B cell (primary cell): ENCODE results near the gene PDLIM5. TPM values are rescaled to one million over a fixed set of nuclear protein-coding genes. Genes with fewer than 3 reads are reported as not detected.

ENCODE experiments used
- ATAC-seq: fragments of 200-7000 bp; cut with Tn5 transposase; one replicate; pipeline ENCODE4 v1.10.0; 2021; ENCODE audit warnings: low read depth, mild to moderate bottlenecking, moderate number of reproducible peaks, moderate library complexity
- CTCF ChIA-PET: fragments of 350-600 bp; sonication (Branson Sonifier 250); formaldehyde crosslinking; loops from one replicate; lab custom pipeline; 2021; ENCODE audit warnings: antibody characterized with exemption, inconsistent platforms; lab: Charles Lee
- POLR2A ChIA-PET: fragments of 350-600 bp; sonication (Branson Sonifier 250); formaldehyde crosslinking; loops from one replicate; lab custom pipeline; 2021; ENCODE audit warnings: antibody characterized with exemption; lab: Charles Lee
- DNase-seq: peaks from one replicate; pipeline ENCODE4 v3.0.0; 2013
- H2AFZ ChIP-seq: 2 replicates; pipeline ENCODE4 v1.6.1; 2012; ENCODE audit warnings: mild to moderate bottlenecking, low read depth, low read length; ENCODE audit not compliant: insufficient read depth, poor library complexity, severe bottlenecking
- H3K27ac ChIP-seq, 2 donors: 1 replicate in 1 of 2; 2 replicates in 1 of 2; pipeline ENCODE4 v1.5.1; 2012 to 2013; ENCODE audit warnings: low read length in 2 of 2, mild to moderate bottlenecking in 2 of 2, moderate library complexity in 1 of 2
- H3K27me3 ChIP-seq, 4 experiments: fragments of 200-600 bp in 1 of 4; sonication (generic) in 1 of 4; replicated peaks in 1 of 4; 1 replicate in 2 of 4; 2 replicates in 2 of 4; pipeline versions ENCODE4 v1.6.1 to v1.7.0; 2013 to 2016; ENCODE audit warnings: low read length in 3 of 4, mild to moderate bottlenecking in 2 of 4, mixed read lengths in 1 of 4, moderate library complexity in 1 of 4; ENCODE audit not compliant: insufficient read depth in 4 of 4, control insufficient read depth in 3 of 4; ENCODE audit errors: control extremely low read depth in 1 of 4
- H3K36me3 ChIP-seq, 2 experiments: replicated peaks in 1 of 2; 1 replicate in 1 of 2; 2 replicates in 1 of 2; pipeline versions ENCODE4 v1.6.1 to v1.7.1; 2013; ENCODE audit warnings: low read length in 1 of 2; ENCODE audit not compliant: insufficient read depth in 2 of 2, control insufficient read depth in 1 of 2; ENCODE audit errors: control extremely low read depth in 1 of 2, extremely low read depth in 1 of 2
- H3K4me1 ChIP-seq, 2 donors: fragments of 200-600 bp in 1 of 2; sonication (generic) in 1 of 2; 1 replicate in 1 of 2; 2 replicates in 1 of 2; pipeline versions ENCODE4 v1.5.1 to v1.6.1; 2013 to 2017; ENCODE audit warnings: low read length in 2 of 2; ENCODE audit not compliant: control insufficient read depth in 2 of 2, insufficient read depth in 2 of 2
- H3K4me2 ChIP-seq: replicated peaks from 2 replicates; pipeline ENCODE3; 2012; ENCODE audit warnings: mild to moderate bottlenecking, low read depth, low read length; ENCODE audit not compliant: poor library complexity, severe bottlenecking
- H3K4me3 ChIP-seq, 5 experiments: fragments of 200-600 bp in 1 of 5; sonication (generic) in 1 of 5; 1 replicate in 3 of 5; 2 replicates in 2 of 5; pipeline versions ENCODE4 v1.5.1 to v1.7.0; 2011 to 2016; ENCODE audit warnings: low read length in 4 of 5, mild to moderate bottlenecking in 4 of 5, low read depth in 2 of 5, control low read depth in 1 of 5, moderate library complexity in 1 of 5; ENCODE audit not compliant: insufficient read depth in 1 of 5; ENCODE audit errors: control extremely low read depth in 1 of 5, extremely low read depth in 1 of 5
- H3K79me2 ChIP-seq: fragments of 200-600 bp; sonication (generic); one replicate; pipeline ENCODE4 v1.6.0; 2016; ENCODE audit warnings: low read length; ENCODE audit not compliant: control insufficient read depth, insufficient read depth
- H3K9ac ChIP-seq: fragments of 200-600 bp; sonication (generic); 2 replicates; pipeline ENCODE4 v1.6.1; 2017; ENCODE audit warnings: mild to moderate bottlenecking, low read length, moderate library complexity
- H3K9me3 ChIP-seq, 3 donors: one replicate each; pipeline versions ENCODE4 v1.6.1 to v1.7.1; 2013; ENCODE audit warnings: low read length in 2 of 3; ENCODE audit not compliant: control insufficient read depth in 2 of 3, insufficient read depth in 1 of 3; ENCODE audit errors: control extremely low read depth in 1 of 3
- H4K20me1 ChIP-seq: 2 replicates; pipeline ENCODE4 v1.6.0; 2012; ENCODE audit warnings: mild to moderate bottlenecking, low read length; ENCODE audit not compliant: insufficient read depth, control insufficient read depth, poor library complexity, severe bottlenecking
- H3K27ac Mint-ChIP-seq: one replicate; pipeline ENCODE4 v1.8.0; 2021; ENCODE audit warnings: mixed read lengths
- H3K27me3 Mint-ChIP-seq: one replicate; pipeline ENCODE4 v1.8.0; 2021; ENCODE audit warnings: mixed read lengths
- H3K4me1 Mint-ChIP-seq: one replicate; pipeline ENCODE4 v1.8.0; 2021; ENCODE audit warnings: mixed read lengths
- H3K4me3 Mint-ChIP-seq: one replicate; pipeline ENCODE4 v1.8.0; 2021; ENCODE audit warnings: mixed read lengths
- H3K9me3 Mint-ChIP-seq: one replicate; pipeline ENCODE4 v1.8.0; 2022; ENCODE audit warnings: mixed read lengths; ENCODE audit not compliant: insufficient read depth
- EZH2 ChIP-seq: IDR thresholded peaks from 2 replicates; pipeline ENCODE4 v1.6.1; 2012; ENCODE audit warnings: borderline replicate concordance, low read depth, mild to moderate bottlenecking, moderate library complexity, low read length; ENCODE audit not compliant: insufficient read depth, poor library complexity, severe bottlenecking
- WGBS: methylation state at CpG from one replicate; pipeline ENCODE4 v1.1.5; 2013; ENCODE audit warnings: missing lambda C conversion rate; ENCODE audit not compliant: insufficient coverage; 5-methylcytosine and 5-hydroxymethylcytosine counted together
- intact Hi-C: fragments of 100-400 bp; cut with micrococcal nuclease; formaldehyde crosslinking; loops from one replicate; pipeline ENCODE4 v1.10.0; 2022
- polyA plus RNA-seq: library from polyadenylated mRNA; depleted of rRNA; stranded (reverse); fragments of >200 nt; gene quantifications from 2 replicates; pipeline ENCODE4 v1.2.3, GENCODE V29; 2012
- total RNA-seq, 2 donors: library from RNA; stranded (reverse); fragments of 120-200 nt in 1 of 2; gene quantifications; 1 replicate in 1 of 2; 2 replicates in 1 of 2; pipeline versions ENCODE4 v1.2.3 to v1.2.4, GENCODE V29; 2013 to 2022
- TF ChIP-seq, protein P1 (sequence below): fragments of 200-600 bp; IDR thresholded peaks from one replicate; pipeline ENCODE4 v1.8.0; 2022; ENCODE audit warnings: antibody characterized with exemption, mild to moderate bottlenecking

The PDLIM5 gene
- total and polyA plus RNA-seq, 2 donors (not counting 1 experiment from before 2014, with no cell fraction given), result 24.0 to 30.2 TPM

DNA sequence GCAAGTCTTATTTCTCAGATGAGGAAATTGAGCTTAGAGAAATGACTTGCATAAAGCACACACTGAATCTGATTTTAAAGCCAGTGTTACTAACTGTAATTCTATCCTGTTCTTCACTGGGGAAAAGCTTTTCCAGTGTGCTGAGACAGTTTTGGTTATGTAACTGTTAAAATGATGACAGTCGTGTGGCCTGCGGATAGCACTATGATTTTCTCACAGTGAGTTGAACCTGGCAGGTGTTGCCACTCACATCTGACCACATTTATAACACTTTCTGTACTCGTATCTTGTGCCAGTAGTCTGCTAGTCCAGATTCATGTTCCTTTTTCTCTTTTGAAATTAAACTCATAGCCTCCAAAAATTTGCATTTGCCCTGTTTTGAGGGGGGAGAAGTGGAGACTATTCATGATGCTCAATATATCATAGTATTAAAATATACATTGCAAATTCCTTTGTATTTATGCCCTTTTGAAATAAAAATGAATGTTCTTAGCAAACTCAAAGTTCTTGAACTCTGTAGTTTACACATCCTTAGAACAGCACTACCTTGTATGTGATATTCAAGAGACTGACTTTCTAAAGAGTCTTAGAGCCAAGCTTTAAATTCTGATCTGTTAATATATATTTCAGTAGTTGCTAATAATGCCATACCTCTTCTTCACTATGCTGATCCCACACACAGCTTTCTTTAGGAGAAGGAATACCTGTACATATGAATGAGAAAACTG is 132.3 kb downstream of the PDLIM5 start:
- Histone ChIP-seq H3K9ac (no peak overlapping the region), H4K20me1 (no peaks in the 10 kb centered on the region), H2AFZ (no peak overlapping the region), H3K36me3 (peaks cover 1 to 8% of the 10 kb centered on the region in 2 experiments), H3K27ac (no peak overlapping the region), H3K9me3 (no peaks in the 10 kb centered on the region), H3K4me2 (no peak overlapping the region), H3K4me3 (no peak overlapping the region), H3K79me2 (no peaks in the 10 kb centered on the region), H3K4me1 (no peaks in the 10 kb centered on the region), H3K27me3 (no peaks in the 10 kb centered on the region)
- Mint-ChIP-seq H3K27ac (no peak overlapping the region), H3K27me3 (no peaks in the 10 kb centered on the region), H3K4me1 (no peaks in the 10 kb centered on the region), H3K9me3 (no peaks in the 10 kb centered on the region), H3K4me3 (no peak overlapping the region)
- ChIA-PET POLR2A (no interaction called here), CTCF (interaction anchor here (1.5 kb wide), 1 partner anchor 177 kb away, joined by 5 read pairs; no protein-coding TSS in a partner anchor)
- DNase-seq (no peak), ATAC-seq (no peak)
- no CpG with 5 or more reads among the region's 3 CpGs for WGBS
- intact Hi-C loops, result no loop called here
- TF ChIP-seq, protein P1, sequence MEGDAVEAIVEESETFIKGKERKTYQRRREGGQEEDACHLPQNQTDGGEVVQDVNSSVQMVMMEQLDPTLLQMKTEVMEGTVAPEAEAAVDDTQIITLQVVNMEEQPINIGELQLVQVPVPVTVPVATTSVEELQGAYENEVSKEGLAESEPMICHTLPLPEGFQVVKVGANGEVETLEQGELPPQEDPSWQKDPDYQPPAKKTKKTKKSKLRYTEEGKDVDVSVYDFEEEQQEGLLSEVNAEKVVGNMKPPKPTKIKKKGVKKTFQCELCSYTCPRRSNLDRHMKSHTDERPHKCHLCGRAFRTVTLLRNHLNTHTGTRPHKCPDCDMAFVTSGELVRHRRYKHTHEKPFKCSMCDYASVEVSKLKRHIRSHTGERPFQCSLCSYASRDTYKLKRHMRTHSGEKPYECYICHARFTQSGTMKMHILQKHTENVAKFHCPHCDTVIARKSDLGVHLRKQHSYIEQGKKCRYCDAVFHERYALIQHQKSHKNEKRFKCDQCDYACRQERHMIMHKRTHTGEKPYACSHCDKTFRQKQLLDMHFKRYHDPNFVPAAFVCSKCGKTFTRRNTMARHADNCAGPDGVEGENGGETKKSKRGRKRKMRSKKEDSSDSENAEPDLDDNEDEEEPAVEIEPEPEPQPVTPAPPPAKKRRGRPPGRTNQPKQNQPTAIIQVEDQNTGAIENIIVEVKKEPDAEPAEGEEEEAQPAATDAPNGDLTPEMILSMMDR, result no peak
- TF ChIP-seq EZH2, result no peak

DNA sequence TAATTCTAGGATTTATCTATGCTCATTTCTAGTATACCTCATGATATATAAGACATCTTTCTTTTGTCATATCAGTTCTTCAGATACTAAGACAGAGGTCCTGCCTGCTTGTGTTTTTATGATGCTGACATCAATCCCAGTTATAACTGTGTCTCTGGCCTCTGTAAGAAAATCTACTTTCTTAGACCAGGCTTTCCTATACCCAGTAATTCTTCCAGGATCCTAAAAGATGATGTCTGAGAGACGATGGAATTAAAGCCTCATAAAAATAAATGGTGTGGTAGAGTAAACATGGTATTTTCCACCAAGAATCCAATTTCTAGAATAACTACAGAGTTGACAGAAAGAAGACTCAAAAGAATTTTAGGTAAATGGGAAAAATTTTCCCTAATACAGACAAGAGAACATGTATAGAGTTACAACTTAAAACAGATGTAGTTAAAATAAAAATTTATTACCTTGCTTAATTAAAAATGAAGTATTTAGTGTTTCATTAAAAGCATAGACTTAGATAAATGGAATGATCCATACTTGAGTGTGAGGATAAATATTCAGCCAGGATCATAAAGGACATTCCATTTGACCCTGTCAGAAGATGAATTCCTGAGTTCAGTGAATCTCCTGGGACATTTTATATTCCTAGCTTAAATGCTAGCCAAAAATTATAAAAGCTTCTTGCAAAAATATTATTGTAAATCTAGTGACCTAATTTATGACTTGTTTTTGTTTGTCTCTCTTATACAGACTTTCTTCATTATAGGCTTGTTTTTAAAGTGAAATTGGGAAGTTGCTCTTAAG is 137.4 kb downstream of the PDLIM5 start:
- Histone ChIP-seq H3K4me3 (no peak overlapping the region), H2AFZ (no peak overlapping the region), H3K9ac (no peak overlapping the region), H3K27ac (no peak overlapping the region), H3K9me3 (no peaks in the 10 kb centered on the region), H3K27me3 (no peaks in the 10 kb centered on the region), H3K4me2 (no peak overlapping the region), H3K36me3 (peaks cover 0 to 8% of the 10 kb centered on the region in 2 experiments), H4K20me1 (no peaks in the 10 kb centered on the region), H3K4me1 (no peaks in the 10 kb centered on the region), H3K79me2 (no peaks in the 10 kb centered on the region)
- no peak for DNase-seq
- Mint-ChIP-seq H3K9me3 (no peaks in the 10 kb centered on the region), H3K4me3 (no peak overlapping the region), H3K27me3 (no peaks in the 10 kb centered on the region), H3K27ac (no peak overlapping the region), H3K4me1 (no peaks in the 10 kb centered on the region)
- ChIA-PET POLR2A (no interaction called here), CTCF (no interaction called here)
- intact Hi-C loops, result no loop called here
- WGBS, result no CpG with 5 or more reads among the region's 1 CpG
- ATAC-seq, result no peak
- TF ChIP-seq EZH2, result no peak
- TF ChIP-seq, protein P1, result no peak
